HG02973 (cell line): ENCODE results near the gene ELL2.
"Not testable (repeated sequence)": the region's sequence is repeated elsewhere in the genome, so short reads cannot be mapped to it uniquely, and the experiment has no call there.

Source experiments
- ATAC-seq: cut with Tn5 transposase; IDR thresholded peaks from one replicate; pipeline ENCODE4 v1.9.1; 2021; ENCODE audit warnings: moderate library complexity; ENCODE audit not compliant: unreplicated experiment

The ELL2 gene

DNA sequence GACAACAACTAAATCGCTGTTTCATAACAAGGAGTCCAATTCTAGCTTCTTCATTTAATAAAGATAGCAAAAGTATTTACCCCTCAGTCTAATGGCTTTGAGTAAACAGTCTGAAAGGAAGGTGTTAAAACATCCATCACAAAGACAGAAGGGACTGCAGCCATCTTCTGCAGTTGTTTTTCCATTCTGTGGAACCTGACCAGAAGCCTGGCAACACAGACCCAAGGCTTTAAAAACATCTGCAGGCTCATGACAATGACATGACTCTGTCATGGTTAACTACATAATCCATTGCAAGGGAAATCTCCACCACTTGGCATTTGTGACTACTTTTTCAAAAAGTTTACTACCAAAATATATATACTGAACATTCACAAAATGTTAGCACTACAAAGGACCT, 51.9 kb downstream of the ELL2 start:
- ATAC-seq, result no peak

DNA sequence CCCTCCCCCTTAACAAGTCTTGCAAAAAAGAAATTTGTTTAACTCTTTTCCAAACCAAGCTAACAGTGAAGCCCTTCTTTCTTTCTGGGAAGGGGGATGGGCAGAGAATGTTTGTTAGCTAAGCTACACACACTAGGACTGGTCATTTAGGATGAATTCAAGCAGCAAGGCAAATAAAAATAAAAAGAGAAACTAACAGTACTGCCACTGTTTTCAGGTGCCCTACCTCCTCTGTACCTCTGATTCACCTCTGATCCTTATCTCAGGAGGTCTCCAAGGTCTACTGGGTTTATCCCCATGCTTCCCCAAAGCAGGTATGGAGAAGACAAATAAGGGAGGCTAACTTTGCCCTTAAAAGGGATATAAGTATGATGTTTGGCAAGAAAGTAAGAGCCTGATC, 52.9 kb downstream of the ELL2 start:
- ATAC-seq, result no peak

DNA sequence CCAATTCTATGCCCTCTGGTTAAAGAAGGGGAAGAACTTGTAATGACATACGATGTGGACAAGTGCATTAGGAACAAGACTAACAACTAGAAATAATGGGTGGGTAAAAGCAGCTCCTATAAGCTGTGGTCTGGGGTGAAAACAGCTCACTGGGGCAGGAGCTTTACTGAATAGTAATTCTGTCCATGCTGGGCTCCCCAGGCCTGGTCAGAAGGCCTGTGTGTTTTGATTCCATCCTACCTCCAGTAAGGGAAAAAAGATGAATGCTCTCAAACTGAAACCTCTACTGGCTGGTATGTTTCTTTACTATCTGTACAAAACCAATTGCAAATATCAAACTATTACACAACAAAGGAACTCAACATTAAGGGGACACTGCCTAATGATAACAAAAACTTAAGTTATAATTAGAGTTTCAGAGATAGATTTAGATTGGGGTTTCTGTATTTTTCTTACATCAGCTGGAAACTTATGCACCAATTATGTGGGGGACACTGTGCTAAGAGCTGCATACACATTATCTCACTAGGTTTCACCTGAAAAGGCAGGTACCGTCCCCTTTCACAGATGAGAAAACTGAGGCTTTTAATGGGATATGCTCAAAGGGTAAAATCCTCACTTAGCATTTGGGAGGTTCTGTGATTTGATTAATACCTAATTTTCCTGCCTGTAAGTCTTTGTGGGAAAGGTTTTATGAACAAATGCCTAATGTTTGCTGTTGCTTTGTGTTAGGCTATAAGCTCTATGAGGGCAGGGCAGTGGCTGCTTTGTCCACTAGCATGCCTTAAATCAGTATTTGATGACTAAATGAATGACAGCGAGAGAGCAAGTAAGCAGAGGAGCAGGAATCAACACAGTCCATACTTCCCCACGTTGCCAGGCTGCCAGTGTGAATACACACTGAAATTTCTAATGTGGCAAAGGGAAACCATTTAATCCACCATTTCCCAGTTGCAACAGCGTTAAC, 53.6 kb downstream of the ELL2 start:
- no peak for ATAC-seq

DNA sequence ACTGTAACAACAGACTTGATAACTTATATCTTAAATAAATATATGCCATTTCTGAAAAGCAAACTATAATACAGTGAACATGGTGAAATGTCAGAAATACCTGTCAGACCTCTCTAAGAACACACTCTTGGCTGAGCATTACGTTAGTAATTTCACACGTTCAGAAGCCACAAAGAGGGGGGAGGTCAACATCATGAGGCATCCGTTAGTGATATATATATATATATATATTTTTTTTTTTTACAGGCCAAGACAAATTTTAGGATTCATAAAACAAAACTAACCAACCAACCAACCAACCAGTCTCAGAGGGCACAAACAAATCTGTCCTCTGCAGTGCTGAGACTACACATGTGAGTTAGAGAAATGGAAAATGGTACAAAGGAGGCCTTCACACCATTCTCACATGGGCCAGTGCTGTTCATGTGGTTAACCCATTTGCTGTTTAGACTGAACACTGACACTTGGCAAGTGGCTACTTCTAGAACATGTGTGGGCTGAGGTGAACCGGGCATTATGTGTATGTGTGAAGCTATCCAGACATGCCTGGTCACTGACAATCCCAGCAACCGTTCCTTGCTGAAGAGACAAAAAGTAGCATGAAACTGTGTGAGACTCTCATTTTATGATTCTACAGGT, 54.5 kb downstream of the ELL2 start:
- no peak for ATAC-seq

DNA sequence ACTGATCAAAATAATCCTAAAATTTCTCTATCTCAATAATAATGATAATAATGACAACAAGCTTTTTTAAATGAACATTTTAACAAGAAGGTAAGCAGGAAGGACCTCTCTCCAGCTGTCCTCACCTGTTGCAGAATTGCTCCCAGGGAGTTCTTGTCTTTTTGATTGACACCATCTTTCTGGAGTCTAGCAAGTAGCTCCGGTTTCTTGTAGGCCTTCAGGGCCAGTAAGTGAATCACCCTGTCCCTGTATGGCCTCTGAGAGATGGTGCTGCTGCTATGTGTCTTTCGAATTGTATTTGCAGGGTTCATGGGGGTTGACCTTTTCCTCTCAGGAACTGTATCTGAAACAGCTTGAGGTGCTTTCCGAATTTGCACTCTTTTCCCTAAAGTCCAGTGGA, 55.3 kb downstream of the ELL2 start:
- ATAC-seq, result not testable (repeated sequence)

DNA sequence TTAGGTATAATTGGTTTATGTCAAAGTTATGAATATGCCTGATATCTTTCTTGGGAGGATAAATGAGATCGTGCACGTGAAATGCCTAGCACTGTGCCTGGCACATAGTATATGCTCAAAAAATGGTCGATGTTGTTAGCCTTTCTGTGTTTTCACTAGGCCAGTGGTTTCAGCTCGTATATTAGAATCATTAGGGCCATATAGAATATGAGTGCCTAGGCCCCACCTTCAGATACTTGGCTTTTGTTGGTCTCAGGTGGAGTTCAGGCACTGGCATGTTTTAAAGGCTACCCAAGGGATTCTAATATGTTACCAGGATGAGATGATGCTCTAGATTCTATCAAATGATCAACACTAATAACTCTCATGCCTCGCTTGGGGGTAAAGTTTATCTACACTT, 56.8 kb downstream of the ELL2 start:
- ATAC-seq, result no peak

DNA sequence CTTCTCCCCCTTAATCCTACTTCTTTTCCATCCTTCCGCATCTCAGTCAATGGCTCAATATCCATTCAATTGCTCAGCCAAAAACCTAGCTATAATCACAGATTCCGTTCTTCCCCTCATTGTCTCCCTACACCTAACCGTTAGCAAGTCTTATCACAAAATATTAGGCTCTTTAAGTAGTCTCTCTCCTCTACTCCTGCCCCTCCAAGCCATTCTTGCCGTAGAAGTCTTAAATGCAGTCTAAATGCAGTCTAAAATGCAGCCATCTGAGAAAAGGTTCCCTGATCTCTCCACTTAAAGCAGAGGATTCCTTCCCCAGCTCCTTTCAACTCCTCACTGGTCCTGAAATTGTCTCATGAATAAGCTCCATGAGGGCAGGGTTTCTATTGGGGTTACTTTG, 57.8 kb downstream of the ELL2 start:
- ATAC-seq, result no peak

DNA sequence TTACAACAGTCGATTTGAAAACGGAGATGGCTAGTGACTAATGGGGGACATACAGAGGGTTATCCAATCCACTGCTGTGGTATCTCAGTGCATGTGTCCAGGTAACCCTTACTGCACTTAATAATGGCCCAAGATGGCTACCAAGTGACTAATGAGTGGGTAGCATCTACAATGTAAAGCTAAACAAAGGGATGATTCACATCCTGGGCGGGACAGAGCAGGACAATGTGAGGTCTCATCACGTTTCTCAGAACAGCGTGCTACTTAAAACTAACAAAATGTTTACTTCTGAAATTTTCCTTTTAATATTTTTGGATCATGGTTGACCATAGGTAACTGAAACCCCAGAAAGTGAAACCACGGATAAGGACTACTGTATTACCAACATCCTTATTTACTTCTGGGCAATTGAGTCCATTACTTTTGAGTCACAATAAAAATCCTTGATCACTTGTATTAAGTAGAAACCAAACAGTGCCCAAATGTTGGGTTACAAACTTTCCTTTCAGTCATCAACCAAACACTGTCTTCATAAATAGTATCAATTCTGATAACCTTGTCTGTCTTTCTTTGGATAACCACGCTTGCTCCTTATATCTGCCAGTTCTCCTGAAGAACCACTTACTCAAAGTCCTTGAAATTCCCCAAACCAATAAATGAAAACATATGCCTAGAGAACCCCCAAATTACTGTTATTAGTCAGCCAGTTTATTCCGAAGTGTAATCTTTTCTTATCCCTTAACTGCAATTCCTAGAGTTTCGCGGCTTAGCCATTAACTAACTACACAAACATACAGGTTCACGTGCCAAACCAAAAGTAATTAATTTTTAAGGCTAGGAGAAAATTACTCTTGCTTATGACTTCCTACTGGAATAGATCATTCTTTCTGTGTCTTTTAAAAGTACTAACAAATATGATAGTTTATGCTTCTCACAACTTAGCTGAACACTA, 59.7 kb downstream of the ELL2 start:
- no peak for ATAC-seq

DNA sequence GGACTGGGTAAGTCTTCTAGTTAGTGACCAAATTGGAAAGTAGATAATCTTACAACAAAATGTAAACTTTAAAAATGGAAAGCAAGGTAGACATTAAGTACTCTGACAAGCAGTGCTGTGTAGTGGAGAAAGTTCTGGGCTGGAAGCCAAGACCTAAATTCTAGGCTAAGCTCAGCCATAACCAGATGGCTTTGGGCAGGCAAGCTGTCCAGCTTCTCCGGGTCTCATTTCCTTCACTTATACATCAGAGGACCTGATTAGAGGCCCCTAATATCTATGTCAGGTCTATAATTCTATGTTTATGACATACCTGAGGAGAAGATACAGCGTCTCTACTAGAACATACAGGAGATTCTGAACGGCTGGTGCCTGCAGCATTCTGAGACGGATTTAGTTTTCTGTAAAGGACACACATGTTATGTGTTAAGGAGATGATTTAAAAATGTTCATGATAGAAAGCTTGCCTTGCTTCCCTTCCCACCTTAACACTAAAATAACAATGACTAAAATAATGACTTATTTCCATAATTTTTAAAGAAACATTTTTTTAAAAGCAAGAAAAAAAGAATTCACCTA, 61.2 kb downstream of the ELL2 start:
- no peak for ATAC-seq

DNA sequence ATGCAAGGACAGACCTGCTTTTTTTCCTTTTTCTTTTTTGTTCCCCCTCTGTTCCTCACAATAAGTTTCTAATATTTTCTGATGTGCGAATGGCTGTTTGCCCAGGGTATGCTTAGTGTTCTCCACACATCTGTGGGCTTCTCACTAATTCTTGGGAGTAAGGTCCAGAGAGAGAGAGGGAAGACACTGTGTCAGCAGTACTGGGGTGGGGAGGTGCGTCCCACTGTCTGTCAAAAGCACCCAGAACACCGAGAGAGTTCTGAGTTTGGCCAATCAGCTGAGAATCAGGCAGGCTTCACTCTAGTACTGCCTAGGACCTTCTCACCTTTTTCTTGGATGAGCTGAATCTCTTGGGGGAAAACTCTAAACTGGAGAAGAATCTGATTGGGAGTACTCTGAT, 61.8 kb downstream of the ELL2 start:
- no peak for ATAC-seq

DNA sequence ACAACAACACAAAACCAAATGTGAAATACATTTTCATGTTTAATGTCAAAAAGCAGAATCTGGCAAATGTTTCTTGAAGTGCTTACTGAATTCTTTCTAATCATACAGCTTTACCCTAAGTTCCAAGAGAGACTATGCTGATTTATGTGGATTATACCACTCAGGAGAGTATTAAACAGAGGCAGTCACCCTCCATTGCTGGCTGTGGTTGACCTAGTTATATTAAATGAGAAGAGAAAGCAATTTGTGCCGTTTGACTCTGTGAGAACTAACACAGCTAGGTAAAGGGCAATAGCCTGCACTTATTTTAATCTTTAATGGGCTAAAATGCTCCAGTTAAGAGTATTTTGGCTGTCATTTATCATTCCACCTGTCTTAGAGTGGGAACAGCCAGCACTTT, 62.6 kb downstream of the ELL2 start:
- ATAC-seq, result no peak

DNA sequence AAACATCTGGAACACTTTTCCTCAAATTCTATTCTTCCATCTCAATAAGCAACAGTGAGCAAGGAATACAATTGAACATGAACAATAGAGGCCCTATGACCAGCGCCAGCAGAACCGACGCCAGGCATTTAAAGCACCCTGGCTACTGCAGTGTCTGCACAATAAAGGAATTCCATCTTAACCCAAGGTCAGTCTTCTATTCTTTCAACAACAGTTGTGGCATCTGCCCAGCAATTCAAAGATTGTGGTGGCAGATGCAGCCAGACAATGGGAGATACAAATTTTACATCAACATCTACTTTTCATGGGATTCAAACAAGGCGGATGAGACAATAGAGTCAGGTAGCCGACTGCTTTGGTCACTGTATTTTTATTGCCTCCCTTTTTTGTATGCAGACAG, 65.9 kb downstream of the ELL2 start:
- ATAC-seq, result no peak

DNA sequence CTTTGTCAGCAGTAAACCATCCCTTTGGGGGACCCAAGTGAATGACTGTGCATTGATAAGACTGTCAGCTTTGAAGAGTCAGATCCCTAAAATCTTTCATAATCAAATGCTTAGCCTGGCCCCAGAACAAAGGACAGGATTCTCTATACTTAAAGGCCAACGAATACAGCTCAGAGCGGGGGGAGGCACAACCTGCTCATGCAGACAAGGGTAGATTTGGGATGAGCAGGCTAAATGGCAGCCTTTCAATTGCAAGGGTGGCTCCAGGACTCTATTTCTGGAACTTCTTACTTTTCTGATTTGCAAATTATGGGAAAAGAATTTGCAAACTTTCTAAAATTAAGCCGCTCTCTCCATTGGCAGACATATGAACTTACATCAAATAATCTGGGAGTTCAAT, 66.4 kb downstream of the ELL2 start:
- ATAC-seq, result no peak

DNA sequence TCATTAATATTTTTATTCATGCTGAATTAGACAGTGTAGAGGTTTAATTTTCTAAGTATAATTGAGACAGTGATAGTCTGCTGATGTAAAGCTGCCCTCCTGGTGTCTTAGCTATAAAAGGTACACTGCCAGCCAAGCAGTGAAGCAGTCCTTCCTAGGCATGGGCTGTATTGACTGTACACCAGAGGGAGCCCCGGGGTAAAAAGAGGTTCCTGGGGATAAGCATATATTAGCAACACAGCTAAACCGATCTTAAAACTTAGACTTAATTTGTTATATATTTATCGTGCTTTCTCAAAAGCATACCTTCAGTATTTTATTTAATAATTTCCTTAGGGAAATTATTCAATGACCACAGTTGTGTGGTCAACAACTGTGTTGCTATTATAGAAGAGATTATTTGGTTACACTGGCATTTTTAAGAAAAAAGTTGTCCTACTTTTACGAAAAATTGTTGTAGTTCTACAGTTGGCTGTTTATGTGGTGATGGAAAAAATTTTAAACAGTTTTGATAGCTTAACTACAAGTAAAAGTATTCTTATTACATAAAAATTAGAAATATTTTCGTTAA, 68.8 kb downstream of the ELL2 start:
- peak; percentile 73 for ATAC-seq

DNA sequence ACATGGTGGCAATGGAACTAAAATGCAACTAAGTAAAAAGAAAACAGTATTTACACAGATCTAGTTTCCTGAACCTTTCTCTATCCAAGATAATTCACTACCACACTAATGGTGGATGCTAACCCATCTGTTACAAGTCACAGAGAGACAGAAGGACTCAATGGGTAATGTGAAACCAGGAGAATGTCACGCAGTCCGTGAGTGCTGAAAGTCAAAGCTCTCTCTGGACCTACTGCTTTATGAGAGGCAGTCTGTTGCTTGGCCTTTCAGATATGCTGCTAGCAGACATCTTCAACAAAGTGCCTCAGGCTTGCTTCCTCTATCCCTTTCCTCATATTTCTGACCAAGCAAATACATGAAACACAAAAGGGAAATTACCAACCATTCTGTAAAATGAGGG, 70.2 kb downstream of the ELL2 start:
- no peak for ATAC-seq

DNA sequence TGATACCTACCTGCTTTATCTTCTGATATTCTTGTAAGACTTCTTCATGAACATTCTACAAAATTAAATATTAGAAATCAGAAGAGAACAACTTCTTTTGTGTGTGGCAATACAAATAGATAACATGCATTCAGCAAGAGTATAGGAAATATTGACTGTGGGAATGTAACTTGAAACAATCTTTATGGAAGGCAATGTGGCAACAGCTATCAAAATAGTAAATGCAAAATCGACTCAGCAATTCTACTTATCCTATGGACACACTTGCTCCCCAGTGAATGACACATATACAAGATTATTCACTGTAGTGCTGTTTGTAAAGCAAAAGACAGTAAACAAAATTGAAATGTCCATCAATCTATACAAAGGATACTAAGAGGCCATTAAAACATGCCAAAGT, 72.6 kb downstream of the ELL2 start:
- no peak for ATAC-seq

DNA sequence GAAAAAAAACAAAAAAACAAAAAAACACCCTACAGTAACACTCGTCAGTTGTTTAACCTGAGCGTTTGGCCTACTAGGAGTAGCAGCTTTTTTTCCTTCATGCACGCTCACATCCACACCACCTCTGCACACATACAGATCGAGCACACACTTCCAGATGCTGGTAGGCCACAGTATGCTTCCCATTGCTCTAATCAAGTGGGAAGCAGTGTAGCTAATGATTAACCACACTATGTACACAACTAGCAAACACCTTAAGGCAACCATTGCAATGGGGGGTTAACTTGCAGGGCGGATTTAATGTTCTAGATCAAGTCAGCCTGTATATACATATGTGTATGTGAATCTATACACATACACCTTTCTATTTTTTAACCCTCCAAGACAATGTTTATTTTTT, 73.7 kb downstream of the ELL2 start:
- ATAC-seq, result no peak

DNA sequence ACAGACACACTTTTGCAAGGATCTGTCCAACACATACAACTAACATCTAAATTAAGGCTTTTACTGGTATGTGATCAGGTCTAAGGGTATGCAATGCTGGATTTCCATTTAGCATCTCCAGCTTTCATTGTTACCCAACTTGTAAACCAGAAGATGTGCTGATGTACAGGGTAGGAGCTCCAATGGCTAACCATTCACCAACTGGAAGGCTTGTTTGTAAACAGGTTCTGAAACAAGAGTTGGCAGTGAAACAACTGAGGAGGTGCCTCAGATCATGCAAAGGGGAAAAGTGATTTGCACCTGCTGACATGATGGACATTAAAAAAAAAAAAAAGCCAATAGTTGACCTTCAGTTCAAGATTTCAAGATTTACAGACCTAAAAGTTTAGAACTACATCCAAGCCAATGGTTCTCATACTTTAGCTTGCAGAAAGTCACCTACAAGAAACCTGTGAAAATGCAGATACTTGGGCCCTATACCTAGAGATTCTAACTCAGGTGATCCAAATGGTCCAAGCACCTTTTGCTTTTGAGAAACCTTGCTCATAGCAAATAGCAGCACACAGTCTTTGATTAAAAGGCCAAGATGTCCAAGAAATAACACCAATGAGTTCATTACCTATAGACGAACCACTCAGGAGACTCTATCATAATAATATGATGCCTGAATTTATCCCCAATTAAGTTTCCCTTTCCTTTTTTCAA, 75.2 kb downstream of the ELL2 start:
- no peak for ATAC-seq

DNA sequence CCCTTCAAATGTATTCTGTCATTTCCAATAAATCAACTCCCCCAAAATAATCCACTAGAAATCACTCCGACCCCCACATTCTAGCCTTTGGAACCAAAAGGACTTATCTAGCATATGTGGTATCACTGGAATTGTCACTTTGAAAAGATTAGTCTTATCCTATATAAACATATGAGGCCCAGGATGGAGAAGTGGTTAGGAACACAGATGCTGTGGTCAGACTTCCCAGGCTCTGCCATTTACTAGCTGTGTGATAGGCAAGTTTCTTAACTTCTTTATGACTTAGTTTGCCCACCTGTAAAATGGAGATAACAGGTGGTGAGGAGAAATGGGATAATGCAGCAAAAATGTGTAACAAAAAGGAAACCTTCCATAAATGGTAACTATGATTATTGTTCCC, 77.1 kb downstream of the ELL2 start:
- ATAC-seq, result no peak

DNA sequence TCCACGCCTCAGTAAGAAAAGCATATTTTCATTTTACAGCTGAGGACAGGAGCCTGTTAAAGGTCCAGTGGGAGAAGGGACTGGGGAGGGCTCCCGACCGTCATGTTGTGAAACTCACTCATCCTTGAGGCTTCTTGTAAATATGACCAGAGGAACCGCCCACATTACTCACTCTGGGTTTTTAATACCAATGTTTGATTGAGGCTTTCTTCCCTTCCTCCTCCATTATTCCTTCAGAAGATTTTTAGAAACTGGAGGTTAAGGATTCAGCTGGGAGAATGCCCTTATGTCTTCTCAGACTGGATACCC, 77.7 kb downstream of the ELL2 start:
- peak; percentile 52 for ATAC-seq
